WTC11 (cell line): Measurements from ENCODE around the gene FAM217A.

Experiments
- ETV6 ChIP-seq: sonication (generic); formaldehyde crosslinking; IDR thresholded peaks from 2 replicates; pipeline ENCODE4 v1.8.1; 2022; ENCODE audit warnings: mild to moderate bottlenecking, missing genetic modification reagents
- JUN ChIP-seq: sonication (generic); formaldehyde crosslinking; IDR thresholded peaks from 2 replicates; pipeline ENCODE4 v1.8.0; 2023; ENCODE audit warnings: mild to moderate bottlenecking, missing genetic modification reagents
- MYBL2 ChIP-seq: sonication (generic); formaldehyde crosslinking; IDR thresholded peaks from 2 replicates; pipeline ENCODE4 v1.8.1; 2023; ENCODE audit warnings: mild to moderate bottlenecking, moderate library complexity, missing genetic modification reagents
- NFE2L1 ChIP-seq: sonication (generic); formaldehyde crosslinking; IDR thresholded peaks from 2 replicates; pipeline ENCODE4 v1.8.1; 2023; ENCODE audit warnings: missing genetic modification reagents
- SMAD3 ChIP-seq: sonication (generic); formaldehyde crosslinking; IDR thresholded peaks from 2 replicates; pipeline ENCODE4 v1.8.0; 2022; ENCODE audit warnings: missing genetic modification reagents, mild to moderate bottlenecking, borderline replicate concordance
- ZNF317 ChIP-seq: sonication (generic); formaldehyde crosslinking; IDR thresholded peaks from 2 replicates; pipeline ENCODE4 v1.8.1; 2023; ENCODE audit warnings: low read depth, mild to moderate bottlenecking, moderate library complexity, missing genetic modification reagents, borderline replicate concordance
- TF ChIP-seq, protein P1 (sequence below): fragments of 200-600 bp; IDR thresholded peaks from 2 replicates; pipeline ENCODE4 v1.8.0; 2022; ENCODE audit warnings: antibody characterized with exemption
- TF ChIP-seq, protein P2 (sequence below): sonication (generic); formaldehyde crosslinking; IDR thresholded peaks from 2 replicates; pipeline ENCODE4 v1.8.1; 2022; ENCODE audit warnings: missing genetic modification reagents, borderline replicate concordance
- TF ChIP-seq, protein P3 (sequence below): sonication (generic); formaldehyde crosslinking; IDR thresholded peaks from 2 replicates; pipeline ENCODE4 v1.8.1; 2022; ENCODE audit warnings: low read depth, missing genetic modification reagents, borderline replicate concordance
- TF ChIP-seq, protein P4 (sequence below): sonication (generic); formaldehyde crosslinking; conservative IDR thresholded peaks from 2 replicates; pipeline ENCODE4 v1.8.1; 2023; ENCODE audit warnings: mild to moderate bottlenecking, low read depth, missing genetic modification reagents, moderate library complexity
- TF ChIP-seq, protein P5 (sequence below): sonication (generic); formaldehyde crosslinking; IDR thresholded peaks from 2 replicates; pipeline ENCODE4 v1.8.1; 2023; ENCODE audit warnings: mild to moderate bottlenecking, moderate library complexity, missing genetic modification reagents
- TF ChIP-seq, protein P6 (sequence below): sonication (generic); formaldehyde crosslinking; IDR thresholded peaks from 2 replicates; pipeline ENCODE4 v1.8.1; 2023; ENCODE audit warnings: mild to moderate bottlenecking, missing genetic modification reagents, moderate library complexity
- TF ChIP-seq, protein P7 (sequence below): sonication (generic); formaldehyde crosslinking; IDR thresholded peaks from 2 replicates; pipeline ENCODE4 v1.8.0; 2023; ENCODE audit warnings: missing genetic modification reagents, mild to moderate bottlenecking, borderline replicate concordance

DNA sequence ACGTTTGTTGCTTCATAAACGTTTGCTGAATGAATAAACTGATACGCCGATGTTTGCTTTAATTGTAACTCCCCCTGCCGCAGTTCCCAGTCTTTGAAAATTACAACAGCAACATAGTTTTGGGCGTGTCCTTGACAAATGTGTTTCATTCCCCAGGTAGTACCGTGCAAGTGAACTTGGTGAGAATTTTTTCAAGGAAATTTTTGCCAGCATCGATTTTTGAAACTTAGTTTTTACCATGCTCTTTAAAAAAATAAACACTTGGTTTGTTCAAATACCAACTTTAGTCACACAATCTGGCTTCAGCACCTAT is 60.1 kb downstream of the FAM217A start:
- TF ChIP-seq, protein P1, sequence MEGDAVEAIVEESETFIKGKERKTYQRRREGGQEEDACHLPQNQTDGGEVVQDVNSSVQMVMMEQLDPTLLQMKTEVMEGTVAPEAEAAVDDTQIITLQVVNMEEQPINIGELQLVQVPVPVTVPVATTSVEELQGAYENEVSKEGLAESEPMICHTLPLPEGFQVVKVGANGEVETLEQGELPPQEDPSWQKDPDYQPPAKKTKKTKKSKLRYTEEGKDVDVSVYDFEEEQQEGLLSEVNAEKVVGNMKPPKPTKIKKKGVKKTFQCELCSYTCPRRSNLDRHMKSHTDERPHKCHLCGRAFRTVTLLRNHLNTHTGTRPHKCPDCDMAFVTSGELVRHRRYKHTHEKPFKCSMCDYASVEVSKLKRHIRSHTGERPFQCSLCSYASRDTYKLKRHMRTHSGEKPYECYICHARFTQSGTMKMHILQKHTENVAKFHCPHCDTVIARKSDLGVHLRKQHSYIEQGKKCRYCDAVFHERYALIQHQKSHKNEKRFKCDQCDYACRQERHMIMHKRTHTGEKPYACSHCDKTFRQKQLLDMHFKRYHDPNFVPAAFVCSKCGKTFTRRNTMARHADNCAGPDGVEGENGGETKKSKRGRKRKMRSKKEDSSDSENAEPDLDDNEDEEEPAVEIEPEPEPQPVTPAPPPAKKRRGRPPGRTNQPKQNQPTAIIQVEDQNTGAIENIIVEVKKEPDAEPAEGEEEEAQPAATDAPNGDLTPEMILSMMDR = no peak
- TF ChIP-seq, protein P2, sequence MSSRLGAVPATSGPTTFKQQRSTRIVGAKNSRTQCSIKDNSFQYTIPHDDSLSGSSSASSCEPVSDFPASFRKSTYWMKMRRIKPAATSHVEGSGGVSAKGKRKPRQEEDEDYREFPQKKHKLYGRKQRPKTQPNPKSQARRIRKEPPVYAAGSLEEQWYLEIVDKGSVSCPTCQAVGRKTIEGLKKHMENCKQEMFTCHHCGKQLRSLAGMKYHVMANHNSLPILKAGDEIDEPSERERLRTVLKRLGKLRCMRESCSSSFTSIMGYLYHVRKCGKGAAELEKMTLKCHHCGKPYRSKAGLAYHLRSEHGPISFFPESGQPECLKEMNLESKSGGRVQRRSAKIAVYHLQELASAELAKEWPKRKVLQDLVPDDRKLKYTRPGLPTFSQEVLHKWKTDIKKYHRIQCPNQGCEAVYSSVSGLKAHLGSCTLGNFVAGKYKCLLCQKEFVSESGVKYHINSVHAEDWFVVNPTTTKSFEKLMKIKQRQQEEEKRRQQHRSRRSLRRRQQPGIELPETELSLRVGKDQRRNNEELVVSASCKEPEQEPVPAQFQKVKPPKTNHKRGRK = no peak
- TF ChIP-seq ETV6 (no peak), SMAD3 (CRISPR knock-in tag) (no peak), NFE2L1 (no peak), JUN (CRISPR knock-in tag) (no peak), MYBL2 (CRISPR knock-in tag) (no peak), ZNF317 (CRISPR knock-in tag) (no peak)
- TF ChIP-seq, protein P3, sequence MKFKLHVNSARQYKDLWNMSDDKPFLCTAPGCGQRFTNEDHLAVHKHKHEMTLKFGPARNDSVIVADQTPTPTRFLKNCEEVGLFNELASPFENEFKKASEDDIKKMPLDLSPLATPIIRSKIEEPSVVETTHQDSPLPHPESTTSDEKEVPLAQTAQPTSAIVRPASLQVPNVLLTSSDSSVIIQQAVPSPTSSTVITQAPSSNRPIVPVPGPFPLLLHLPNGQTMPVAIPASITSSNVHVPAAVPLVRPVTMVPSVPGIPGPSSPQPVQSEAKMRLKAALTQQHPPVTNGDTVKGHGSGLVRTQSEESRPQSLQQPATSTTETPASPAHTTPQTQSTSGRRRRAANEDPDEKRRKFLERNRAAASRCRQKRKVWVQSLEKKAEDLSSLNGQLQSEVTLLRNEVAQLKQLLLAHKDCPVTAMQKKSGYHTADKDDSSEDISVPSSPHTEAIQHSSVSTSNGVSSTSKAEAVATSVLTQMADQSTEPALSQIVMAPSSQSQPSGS = no peak
- TF ChIP-seq, protein P4, sequence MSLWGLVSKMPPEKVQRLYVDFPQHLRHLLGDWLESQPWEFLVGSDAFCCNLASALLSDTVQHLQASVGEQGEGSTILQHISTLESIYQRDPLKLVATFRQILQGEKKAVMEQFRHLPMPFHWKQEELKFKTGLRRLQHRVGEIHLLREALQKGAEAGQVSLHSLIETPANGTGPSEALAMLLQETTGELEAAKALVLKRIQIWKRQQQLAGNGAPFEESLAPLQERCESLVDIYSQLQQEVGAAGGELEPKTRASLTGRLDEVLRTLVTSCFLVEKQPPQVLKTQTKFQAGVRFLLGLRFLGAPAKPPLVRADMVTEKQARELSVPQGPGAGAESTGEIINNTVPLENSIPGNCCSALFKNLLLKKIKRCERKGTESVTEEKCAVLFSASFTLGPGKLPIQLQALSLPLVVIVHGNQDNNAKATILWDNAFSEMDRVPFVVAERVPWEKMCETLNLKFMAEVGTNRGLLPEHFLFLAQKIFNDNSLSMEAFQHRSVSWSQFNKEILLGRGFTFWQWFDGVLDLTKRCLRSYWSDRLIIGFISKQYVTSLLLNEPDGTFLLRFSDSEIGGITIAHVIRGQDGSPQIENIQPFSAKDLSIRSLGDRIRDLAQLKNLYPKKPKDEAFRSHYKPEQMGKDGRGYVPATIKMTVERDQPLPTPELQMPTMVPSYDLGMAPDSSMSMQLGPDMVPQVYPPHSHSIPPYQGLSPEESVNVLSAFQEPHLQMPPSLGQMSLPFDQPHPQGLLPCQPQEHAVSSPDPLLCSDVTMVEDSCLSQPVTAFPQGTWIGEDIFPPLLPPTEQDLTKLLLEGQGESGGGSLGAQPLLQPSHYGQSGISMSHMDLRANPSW (CRISPR knock-in tag) = no peak
- TF ChIP-seq, protein P5, sequence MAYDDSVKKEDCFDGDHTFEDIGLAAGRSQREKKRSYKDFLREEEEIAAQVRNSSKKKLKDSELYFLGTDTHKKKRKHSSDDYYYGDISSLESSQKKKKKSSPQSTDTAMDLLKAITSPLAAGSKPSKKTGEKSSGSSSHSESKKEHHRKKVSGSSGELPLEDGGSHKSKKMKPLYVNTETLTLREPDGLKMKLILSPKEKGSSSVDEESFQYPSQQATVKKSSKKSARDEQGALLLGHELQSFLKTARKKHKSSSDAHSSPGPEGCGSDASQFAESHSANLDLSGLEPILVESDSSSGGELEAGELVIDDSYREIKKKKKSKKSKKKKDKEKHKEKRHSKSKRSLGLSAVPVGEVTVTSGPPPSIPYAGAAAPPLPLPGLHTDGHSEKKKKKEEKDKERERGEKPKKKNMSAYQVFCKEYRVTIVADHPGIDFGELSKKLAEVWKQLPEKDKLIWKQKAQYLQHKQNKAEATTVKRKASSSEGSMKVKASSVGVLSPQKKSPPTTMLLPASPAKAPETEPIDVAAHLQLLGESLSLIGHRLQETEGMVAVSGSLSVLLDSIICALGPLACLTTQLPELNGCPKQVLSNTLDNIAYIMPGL (CRISPR knock-in tag) = no peak
- TF ChIP-seq, protein P6, sequence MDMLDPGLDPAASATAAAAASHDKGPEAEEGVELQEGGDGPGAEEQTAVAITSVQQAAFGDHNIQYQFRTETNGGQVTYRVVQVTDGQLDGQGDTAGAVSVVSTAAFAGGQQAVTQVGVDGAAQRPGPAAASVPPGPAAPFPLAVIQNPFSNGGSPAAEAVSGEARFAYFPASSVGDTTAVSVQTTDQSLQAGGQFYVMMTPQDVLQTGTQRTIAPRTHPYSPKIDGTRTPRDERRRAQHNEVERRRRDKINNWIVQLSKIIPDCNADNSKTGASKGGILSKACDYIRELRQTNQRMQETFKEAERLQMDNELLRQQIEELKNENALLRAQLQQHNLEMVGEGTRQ (CRISPR knock-in tag) = no peak
- TF ChIP-seq, protein P7, sequence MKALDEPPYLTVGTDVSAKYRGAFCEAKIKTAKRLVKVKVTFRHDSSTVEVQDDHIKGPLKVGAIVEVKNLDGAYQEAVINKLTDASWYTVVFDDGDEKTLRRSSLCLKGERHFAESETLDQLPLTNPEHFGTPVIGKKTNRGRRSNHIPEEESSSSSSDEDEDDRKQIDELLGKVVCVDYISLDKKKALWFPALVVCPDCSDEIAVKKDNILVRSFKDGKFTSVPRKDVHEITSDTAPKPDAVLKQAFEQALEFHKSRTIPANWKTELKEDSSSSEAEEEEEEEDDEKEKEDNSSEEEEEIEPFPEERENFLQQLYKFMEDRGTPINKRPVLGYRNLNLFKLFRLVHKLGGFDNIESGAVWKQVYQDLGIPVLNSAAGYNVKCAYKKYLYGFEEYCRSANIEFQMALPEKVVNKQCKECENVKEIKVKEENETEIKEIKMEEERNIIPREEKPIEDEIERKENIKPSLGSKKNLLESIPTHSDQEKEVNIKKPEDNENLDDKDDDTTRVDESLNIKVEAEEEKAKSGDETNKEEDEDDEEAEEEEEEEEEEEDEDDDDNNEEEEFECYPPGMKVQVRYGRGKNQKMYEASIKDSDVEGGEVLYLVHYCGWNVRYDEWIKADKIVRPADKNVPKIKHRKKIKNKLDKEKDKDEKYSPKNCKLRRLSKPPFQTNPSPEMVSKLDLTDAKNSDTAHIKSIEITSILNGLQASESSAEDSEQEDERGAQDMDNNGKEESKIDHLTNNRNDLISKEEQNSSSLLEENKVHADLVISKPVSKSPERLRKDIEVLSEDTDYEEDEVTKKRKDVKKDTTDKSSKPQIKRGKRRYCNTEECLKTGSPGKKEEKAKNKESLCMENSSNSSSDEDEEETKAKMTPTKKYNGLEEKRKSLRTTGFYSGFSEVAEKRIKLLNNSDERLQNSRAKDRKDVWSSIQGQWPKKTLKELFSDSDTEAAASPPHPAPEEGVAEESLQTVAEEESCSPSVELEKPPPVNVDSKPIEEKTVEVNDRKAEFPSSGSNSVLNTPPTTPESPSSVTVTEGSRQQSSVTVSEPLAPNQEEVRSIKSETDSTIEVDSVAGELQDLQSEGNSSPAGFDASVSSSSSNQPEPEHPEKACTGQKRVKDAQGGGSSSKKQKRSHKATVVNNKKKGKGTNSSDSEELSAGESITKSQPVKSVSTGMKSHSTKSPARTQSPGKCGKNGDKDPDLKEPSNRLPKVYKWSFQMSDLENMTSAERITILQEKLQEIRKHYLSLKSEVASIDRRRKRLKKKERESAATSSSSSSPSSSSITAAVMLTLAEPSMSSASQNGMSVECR (CRISPR knock-in tag) = no peak
